Dermis blood vessel endothelial cell (primary cell): ENCODE data around the gene CTNNA1. TPM values are rescaled to one million over a fixed set of nuclear protein-coding genes. Genes with fewer than 3 reads are reported as not detected.
"Not testable (repeated sequence)": the region's sequence is repeated elsewhere in the genome, so short reads cannot be mapped to it uniquely, and the experiment has no call there.

Experiments used
- DNase-seq: peaks from one replicate; pipeline ENCODE4 v3.0.0; 2010
- total RNA-seq: library from RNA; depleted of rRNA; stranded (reverse); fragments of >200 nt; gene quantifications from 2 replicates; pipeline ENCODE4 v1.2.3, GENCODE V29; 2014

The CTNNA1 gene
- total RNA-seq, 1 donor from 2014 or later, result 643 TPM

DNA sequence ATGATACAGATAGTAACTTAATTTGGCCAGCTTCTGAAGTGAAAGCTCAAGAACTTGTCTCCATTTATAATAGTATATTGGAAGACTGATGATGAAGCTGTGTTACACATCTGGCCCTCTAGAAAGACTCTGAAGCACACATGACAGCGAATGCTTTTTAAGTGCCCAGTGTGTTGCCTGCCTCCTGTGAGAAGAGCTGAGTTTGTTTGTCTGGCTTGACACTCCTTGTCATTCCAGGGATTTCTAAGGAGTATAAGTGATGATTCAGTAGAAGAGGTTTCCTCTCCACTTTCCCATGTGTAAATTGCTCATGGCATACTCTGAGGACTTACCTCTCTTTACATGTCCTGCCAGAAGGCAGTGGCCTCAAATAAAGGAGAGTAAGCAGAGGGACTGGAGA lies 152.3 kb downstream of the CTNNA1 start:
- peak; percentile 41 for DNase-seq

DNA sequence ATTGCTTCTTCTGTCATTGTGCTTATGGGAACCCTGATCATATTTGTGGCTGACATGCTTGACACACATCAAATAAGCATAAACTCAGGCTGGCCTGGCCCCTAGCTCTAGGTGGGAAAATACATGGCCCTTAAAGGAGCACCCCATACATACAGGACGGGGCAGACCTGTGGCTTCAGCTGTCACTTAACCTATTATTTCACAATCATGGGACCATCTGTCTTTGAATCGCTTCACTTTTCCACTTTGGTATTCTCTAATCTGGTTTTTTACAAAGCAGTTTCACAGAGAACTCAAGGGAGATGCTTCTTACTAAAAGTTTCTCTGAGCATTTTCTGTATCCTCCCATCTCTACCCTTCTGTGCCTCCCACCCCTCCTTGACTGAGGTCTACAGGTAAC lies 156.5 kb downstream of the CTNNA1 start:
- DNase-seq, result no peak

DNA sequence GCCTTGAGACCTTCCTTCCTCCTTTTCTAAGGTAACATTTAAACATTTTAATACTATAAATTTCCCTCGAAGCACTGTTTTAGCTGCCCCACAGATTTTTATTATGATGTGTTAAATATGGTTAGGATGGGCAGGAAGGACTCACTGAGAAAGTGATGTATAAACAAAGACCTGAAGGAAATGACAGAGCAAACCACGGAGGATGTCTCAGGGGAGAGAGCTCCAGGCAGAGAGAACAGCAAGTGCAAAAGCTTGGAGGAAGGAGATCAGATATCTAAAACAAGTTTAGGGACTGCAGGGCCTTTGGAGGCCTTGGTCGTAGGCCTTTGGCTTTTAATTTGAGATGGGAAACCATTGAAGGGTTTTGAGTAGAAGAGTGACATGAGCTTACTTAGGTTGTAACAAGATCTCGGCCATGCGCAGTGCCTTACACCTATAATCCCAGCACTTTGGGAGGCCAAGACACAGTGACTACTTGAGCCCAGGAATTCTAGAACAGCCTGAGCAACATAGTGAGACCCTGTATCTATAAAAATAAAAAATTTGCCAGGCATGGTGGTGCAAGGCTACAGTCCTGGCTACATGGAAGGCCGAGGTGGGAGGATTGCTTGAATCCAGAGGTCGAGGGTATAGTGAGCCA lies 157.4 kb downstream of the CTNNA1 start:
- no peak for DNase-seq

DNA sequence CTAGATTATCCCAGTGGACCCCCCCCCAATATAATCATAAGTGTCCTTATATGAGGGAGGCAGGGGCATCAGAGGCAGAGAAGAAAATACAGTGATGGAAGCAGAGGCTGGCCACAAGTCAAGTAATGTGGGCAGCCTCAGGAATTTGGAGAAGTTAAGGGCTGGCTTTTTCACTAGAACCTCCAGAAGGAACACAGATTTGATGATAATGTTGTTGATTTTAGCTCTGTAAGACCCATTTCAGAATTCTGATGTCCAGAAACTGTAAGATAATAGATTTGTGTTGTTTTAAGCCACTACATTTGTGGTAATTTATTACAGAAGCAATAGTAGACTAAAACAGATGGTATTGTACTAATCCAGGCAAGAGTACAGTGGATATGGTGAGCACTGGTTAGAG lies 158.2 kb downstream of the CTNNA1 start:
- no peak for DNase-seq

DNA sequence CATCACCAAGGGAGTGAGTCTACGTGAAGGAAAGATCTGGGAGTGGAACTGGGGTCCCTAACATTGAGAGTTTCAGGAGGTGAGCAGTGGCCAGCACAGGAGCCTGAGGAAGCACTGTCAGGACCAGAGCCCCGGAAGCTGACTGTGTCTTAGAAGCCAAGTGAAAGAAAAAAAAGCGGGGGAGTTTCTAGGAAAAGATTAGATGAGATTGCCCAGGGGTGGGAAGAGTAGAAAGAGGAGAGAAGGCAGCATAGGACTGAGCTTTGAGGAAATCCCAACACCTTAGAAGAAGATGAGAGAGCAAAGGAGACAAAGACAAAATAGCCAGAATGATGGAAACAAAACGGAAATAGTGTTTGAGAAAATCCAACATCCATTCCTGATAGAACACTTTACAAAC lies 158.9 kb downstream of the CTNNA1 start:
- DNase-seq, result no peak

DNA sequence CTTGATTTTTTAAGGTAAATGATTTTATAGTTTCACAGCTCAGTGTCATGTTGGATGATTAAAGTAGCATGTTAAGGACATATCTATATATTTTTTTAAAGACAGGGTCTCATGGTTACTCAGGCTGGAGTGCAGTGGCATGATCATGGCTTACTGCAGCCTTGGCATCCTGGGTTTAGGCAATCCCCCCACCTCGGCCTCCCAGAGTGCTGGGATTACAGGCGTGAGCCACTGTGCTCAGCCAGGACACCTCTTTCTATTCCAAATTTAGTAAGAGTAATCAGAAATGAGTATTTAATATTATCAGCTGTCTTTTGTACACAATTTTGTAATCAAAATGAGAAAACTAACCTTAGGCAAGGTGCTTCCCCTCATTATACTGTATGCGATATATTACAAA lies 160.5 kb downstream of the CTNNA1 start:
- no peak for DNase-seq

DNA sequence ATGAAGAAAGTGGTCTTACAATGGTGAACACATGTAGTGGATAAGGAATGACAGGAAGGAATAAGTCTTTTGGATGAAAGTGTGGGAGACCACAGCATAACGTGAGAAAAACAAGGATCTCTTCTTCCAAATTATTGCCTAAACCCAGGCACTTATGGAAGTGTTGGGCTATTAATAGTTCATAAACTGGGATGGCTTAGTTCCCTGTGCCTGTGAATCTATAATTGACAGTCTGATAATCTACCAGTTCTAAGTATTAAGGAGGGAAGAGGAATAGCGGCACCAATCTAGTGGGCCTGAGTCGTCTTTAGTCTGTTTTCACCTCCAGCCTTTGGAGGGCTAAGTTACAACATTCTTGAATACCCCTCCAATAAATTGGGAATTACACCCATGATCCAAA lies 161.1 kb downstream of the CTNNA1 start:
- DNase-seq, result no peak

DNA sequence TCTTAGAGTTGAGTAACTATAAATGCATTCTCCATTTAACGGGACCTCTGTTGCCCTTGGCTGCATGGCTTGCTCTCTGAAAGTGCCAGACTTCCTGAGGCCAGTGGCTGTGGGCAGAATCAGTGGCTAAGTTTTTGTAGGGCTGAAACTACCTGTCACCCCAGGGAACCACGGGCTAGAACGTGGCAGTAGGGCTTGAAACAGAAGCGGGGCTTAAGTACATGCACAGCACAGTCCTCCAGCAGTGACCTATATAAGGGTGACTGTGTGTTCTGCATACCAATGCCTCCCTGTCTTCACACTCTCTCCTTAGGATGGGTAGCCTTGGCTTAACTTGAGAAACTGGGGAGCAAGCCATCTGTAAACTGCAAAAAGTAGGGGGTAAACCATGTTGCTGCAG lies 165.5 kb downstream of the CTNNA1 start:
- no peak for DNase-seq

DNA sequence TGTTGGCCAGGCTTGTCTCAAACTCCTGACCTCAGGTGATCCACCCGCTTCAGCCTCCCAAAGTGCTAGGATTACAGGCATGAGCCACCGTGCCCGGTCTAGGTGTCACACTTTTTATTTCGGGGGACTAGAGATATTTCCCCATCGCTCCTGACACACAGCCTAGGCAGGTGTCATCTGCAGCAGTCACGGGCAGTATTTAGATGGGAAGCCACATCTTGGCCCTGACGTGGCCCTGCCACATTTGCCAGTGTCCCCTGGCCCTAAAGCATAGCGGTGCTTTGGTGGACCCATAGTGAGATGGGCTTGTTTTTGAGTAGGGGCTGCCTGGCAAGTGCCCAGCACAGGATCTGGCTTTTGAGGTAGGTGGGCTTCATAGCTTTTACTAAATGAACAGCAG lies 167.0 kb downstream of the CTNNA1 start:
- no peak for DNase-seq

DNA sequence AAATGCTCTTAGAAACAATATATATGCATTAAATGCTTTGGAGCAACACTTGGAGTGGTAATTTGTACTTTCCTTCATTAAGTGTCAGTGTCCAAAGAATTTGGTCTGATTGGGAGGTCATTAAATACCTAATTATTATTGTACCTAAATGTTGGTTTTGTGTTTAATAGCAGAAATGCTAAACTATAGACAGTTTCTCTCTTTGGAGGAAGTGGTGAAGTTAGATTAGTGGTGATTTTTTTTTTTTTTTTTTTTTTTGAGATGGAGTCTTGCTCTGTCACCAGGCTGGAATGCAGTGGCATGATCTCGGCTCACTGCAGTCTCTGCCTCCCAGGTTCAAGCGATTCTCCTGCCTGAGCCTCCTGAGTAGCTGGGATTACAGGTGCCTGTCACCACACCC lies 168.1 kb downstream of the CTNNA1 start:
- not testable (repeated sequence) for DNase-seq

DNA sequence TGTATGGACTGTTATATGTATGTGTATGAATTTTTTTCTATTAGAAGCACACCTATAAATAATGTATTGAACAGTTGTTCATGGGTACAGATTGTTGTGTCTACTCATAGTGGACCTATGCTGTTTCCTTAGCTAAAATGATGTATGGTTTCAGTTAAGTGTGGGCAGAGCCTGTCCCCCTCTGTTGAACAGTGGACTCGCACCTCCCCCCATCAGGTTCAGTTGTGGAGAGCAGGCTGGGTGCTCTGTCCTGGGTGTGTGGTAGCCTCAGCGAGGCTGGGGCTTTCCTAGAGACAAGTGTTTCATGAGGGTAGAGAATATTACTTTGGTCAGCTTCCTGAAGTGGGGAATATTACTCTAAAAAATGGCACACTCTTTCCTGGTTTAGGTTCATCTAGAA lies 169.3 kb downstream of the CTNNA1 start:
- no peak for DNase-seq

DNA sequence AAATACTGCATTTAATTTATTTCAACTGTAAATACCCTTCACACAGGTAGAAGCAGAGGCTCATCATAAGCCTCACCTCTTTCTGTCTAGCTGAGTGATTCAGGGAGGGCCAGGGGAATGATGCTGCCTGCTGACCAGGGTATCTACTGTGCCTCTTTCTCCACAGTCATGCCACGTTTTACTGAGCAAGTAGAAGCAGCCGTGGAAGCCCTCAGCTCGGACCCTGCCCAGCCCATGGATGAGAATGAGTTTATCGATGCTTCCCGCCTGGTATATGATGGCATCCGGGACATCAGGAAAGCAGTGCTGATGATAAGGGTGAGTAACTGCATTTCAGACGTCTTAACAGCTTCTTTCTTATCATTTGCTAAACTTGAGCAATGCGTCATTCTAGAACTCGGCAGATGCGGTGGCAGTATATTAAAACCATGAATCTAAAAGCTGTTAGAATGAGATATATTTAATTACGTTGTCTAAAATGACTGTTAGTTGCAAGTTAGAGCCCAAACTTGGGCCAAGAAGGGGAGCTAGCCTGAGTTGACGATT lies 171.9 kb downstream of the CTNNA1 start:
- no peak for DNase-seq

DNA sequence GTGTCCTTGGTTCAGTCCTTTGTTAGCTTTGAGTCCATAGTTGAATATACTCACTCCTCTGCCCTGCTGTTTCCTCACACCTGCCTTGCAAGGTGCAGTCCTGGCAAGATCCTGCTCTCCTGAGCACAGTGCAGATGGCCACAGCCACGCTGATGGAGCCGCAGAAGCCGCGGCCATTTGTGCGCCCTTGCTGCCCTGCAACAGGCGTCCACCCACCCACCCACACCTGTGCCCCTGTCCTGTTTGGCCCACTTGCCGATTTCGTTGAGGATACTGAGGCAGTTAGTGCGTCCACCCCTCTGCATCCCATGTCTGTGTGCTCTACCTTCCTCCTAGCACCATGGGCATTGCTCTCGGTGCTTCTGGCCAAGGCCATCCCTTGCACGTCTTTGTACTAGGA lies 173.0 kb downstream of the CTNNA1 start:
- DNase-seq, result no peak

DNA sequence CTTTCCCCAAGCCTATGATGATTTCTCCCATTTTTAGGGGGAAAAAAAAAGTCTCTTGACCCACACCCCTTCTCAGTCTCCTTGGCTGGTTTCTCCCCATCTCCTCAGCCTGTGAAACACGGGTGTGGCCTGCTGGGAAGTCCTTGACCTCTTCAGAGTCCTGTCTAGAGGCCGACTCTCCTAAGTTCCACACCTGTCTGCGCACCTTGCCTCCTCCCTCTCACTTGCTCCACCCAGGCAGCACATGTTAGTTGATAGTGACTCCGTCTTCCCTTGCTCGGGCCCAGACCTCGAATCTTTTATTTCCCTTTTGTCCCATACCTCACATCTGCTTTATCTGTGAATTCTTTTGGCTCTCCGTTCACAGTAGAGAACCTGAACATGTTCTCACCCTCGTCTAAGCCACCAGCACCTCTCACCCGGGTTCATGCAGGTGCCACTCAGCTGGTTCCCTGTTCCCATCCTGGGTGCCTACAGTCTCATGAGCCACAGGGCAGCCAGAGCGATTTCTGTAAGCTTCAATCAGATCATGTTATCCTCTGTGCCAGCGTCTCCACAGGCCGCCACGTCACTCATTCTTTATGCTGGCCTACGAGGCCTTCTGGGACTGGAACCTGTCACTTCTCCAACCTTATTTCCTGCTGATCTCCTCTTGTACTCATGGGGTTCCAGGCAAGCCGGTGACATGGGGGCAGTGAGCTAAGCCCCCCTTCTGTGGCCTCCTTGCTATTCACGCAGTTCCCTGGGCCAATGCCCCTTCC lies 173.6 kb downstream of the CTNNA1 start:
- no peak for DNase-seq

DNA sequence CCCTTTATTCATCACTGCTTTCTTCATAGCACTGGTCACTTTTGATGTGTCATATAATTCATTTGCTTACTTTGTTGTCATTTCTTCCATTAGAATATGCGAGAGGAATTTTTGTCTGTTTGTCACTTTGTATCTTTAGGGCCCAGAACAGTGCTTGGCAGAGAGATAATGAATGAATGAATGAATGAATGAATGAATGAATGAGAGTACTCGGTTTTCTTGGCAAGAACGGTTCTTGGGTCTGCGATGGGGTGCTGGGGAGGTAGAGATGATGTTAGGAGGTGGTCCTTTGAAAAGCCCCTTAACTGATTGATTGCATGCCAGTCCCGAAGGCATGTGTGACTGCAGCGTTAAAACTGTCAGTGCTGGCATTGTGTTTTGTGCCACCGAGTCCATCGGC lies 174.3 kb downstream of the CTNNA1 start:
- DNase-seq, result no peak

DNA sequence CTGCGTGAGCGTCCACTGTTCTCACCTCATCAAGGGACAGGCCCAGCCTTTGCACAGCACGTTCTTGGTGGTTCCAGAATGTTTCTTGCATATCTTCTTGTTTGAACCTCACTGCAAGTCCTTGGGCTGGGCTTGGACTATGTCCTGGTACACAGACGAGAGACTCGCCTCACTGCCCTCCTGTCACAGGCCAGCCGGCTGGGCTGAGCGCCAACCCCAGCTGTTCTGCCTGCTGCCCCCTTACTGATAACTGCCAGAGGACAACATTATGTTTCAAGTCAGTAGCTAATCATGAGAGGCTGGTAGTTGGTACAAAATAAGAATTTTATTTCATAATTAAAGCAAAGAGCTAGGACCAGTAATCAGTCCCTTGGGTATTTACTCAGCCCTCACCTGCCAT lies 174.8 kb downstream of the CTNNA1 start:
- DNase-seq, result peak; percentile 44

DNA sequence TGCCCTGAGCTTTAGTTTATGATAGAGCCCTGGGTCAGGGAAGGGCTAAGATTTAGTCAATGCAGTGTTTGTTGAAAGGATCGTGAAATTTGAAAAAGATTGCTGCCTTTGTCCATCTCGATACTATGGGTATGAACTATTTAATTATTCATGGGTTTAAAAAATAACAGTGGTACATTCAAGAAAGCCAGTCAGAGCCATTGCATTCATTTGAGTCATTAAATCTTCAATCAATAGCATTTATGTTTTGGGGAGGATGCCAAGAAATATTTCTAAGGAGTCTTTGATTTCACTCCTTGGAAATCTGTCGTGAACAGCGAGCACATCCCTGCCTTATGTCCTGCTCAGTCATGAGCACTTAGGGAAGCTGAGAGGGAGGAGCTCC lies 176.3 kb downstream of the CTNNA1 start:
- DNase-seq, result no peak

DNA sequence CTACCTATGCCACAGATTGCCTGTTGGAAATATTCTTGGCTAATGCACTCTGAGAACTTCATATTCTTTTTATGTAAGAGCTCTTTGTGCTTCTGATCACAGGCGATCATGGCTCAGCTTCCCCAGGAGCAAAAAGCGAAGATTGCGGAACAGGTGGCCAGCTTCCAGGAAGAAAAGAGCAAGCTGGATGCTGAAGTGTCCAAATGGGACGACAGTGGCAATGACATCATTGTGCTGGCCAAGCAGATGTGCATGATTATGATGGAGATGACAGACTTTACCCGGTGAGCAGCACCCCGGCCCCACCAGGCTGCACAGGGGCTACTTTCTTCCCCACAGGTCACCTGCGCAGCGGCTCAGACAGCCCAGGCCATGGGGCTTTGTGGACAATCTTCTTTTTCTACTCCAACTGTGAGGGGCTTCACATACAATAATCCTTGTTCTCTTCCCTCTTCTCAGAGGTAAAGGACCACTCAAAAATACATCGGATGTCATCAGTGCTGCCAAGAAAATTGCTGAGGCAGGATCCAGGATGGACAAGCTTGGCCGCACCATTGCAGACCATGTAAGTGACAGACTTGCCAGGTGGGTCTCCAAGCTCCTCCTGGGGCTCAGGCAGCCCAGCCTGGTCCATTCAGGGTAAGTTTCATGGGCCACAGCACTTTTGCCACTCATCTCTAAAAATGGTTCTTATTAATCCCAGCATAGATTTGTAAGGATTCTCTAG lies 177.3 kb downstream of the CTNNA1 start:
- DNase-seq, result no peak

DNA sequence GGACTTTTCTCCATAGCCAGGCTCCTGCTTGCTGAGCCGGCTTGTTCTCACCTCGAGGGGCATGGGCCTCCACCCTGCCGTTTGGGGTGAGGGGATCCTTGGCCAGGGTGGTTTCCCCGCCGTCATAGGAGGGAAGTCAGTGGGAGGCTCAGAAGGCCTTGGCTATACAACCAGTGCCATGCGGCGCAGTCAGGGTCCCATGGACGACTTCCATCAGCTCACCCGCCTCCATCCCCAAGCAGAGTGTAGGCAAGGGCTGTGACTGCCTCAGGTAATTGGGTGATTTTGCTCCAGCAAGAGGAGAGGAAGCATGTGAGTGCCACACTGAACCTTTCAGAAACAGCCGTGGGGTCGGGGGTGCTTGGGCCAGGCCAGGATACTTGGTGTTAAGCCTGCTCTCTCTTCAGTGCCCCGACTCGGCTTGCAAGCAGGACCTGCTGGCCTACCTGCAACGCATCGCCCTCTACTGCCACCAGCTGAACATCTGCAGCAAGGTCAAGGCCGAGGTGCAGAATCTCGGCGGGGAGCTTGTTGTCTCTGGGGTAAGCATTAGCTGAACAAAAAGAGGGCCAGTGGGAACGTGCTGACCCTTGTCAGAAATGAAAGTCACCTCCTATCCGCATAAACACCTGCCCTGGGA lies 179.1 kb downstream of the CTNNA1 start:
- DNase-seq, result peak; percentile 23

DNA sequence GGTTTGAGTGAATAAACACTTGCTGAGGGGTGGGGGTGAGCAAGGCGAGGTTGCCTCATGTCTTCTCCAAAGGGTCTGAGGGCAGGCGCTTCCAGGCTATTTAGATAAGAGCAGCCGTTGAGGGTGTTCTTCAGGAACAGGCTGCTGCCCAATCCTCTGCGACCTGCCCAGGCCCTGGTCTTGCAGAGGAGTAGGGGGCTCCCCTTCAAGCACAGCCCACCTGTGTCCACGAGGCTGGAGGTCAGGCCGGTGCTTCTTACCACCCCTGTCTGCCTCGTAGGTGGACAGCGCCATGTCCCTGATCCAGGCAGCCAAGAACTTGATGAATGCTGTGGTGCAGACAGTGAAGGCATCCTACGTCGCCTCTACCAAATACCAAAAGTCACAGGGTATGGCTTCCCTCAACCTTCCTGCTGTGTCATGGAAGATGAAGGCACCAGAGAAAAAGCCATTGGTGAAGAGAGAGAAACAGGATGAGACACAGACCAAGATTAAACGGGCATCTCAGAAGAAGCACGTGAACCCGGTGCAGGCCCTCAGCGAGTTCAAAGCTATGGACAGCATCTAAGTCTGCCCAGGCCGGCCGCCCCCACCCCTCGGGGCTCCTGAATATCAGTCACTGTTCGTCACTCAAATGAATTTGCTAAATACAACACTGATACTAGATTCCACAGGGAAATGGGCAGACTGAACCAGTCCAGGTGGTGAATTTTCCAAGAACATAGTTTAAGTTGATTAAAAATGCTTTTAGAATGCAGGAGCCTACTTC lies 180.5 kb downstream of the CTNNA1 start:
- DNase-seq, result no peak

DNA sequence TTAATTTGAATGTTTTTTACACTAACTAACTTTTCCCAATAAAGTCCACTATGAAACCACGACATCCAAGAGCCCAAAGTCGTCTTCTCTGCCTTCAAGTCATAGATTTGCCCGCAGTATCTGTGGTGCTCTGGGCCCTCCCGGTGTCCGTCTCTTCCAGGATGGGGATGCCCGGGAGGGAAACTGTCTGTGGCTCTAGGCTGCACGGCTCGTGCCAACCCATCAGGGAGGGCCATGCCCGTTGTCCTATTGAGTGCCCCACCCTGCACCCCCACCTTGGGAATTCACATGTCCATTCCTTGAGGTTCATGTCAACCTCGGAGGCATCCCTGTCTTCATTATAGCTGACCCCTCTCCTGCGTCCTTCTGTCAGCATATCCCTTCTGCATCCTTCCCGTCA lies 181.7 kb downstream of the CTNNA1 start:
- DNase-seq, result no peak

DNA sequence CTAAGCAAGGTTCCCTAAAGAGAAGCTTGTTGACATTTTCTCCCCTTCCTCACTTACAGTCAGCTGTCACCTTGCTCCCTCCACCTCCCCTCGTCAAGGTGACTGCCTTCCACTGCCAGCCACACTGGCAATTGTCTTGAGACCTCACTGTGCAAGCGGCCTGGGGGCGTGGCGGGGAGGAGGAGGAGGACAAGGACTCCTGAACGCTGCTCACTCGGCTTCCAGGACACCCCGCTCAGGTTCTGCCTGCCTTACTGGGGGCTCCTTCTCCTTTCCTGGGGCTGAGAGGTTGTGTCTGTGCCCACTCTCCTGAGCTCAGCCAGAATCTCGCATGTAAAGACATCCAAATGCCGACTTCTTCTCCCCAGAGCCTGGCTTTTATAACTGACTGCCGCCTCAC lies 182.2 kb downstream of the CTNNA1 start:
- no peak for DNase-seq
